IMR-90 (cell line): Measurements from ENCODE around the gene NR0B2. TPM values are rescaled to one million over a fixed set of nuclear protein-coding genes. Genes with fewer than 3 reads are reported as not detected.

Experiments used
- ATAC-seq: fragments of 200-7000 bp; cut with Tn5 transposase; 2 replicates; pipeline ENCODE4 v1.9.1; 2020; ENCODE audit warnings: low read depth, mild to moderate bottlenecking, moderate library complexity
- BruUV-seq: library from RNA; stranded (reverse); fragments of 400-500 nt; replicated peaks from 2 replicates; lab custom pipeline; 2021; lab: Mats Ljungman, UMichigan
- CTCF ChIA-PET: fragments of 300-600 bp; formaldehyde crosslinking; extraction: SDS; loops from one replicate; lab custom pipeline; 2021; ENCODE audit warnings: antibody characterized with exemption; lab: Yijun Ruan, JAX
- POLR2A ChIA-PET: fragments of 300-600 bp; sonication (Branson Sonifier 250); formaldehyde crosslinking; loops from one replicate; lab custom pipeline; 2022; ENCODE audit warnings: antibody characterized with exemption; ENCODE audit not compliant: unreplicated experiment; lab: Charles Lee
- DNase-seq: peaks from one replicate; pipeline ENCODE4 v3.0.0; 2013
- H2AFZ ChIP-seq: replicated peaks from 2 replicates; pipeline ENCODE3; 2013; ENCODE audit warnings: low read length, mild to moderate bottlenecking; ENCODE audit not compliant: poor library complexity
- H2AK5ac ChIP-seq: 2 replicates; pipeline ENCODE4 v1.6.1; 2013; ENCODE audit warnings: low read depth, low read length, inconsistent platforms
- H2AK9ac ChIP-seq: replicated peaks from 2 replicates; pipeline ENCODE3; 2013; ENCODE audit warnings: mild to moderate bottlenecking, low read depth, low read length, moderate library complexity; ENCODE audit not compliant: poor library complexity
- H2BK120ac ChIP-seq: 2 replicates; pipeline ENCODE4 v1.6.1; 2013; ENCODE audit warnings: low read depth, low read length, inconsistent platforms
- H2BK15ac ChIP-seq: 3 replicates; pipeline ENCODE4 v1.6.1; 2013; ENCODE audit warnings: low read depth, low read length, inconsistent platforms
- H2BK20ac ChIP-seq: 2 replicates; pipeline ENCODE4 v1.6.1; 2013; ENCODE audit warnings: low read depth, mild to moderate bottlenecking, inconsistent platforms, low read length, moderate library complexity
- H2BK5ac ChIP-seq: 2 replicates; pipeline ENCODE4 v1.6.1; 2013; ENCODE audit warnings: mild to moderate bottlenecking, low read depth, low read length, inconsistent platforms; ENCODE audit not compliant: poor library complexity, severe bottlenecking
- H3K14ac ChIP-seq: replicated peaks from 2 replicates; pipeline ENCODE4 v1.6.1; 2013; ENCODE audit warnings: low read depth, low read length, inconsistent platforms
- H3K18ac ChIP-seq: 2 replicates; pipeline ENCODE4 v1.6.1; 2013; ENCODE audit warnings: low read depth, low read length, control low read depth
- H3K23ac ChIP-seq: 2 replicates; pipeline ENCODE4 v1.6.1; 2013; ENCODE audit warnings: low read depth, low read length, inconsistent platforms
- H3K27ac ChIP-seq: 2 replicates; pipeline ENCODE4 v1.5.1; 2013; ENCODE audit warnings: mild to moderate bottlenecking, control low read depth, low read length; ENCODE audit not compliant: insufficient read depth
- H3K27me3 ChIP-seq: 2 replicates; pipeline ENCODE4 v1.6.1; 2013; ENCODE audit warnings: low read length; ENCODE audit not compliant: control insufficient read depth, insufficient read depth
- H3K36me3 ChIP-seq: 2 replicates; pipeline ENCODE4 v1.6.1; 2013; ENCODE audit warnings: low read length, mixed read lengths; ENCODE audit not compliant: control insufficient read depth, insufficient read depth
- H3K4ac ChIP-seq: 2 replicates; pipeline ENCODE4 v1.6.1; 2013; ENCODE audit warnings: low read depth, low read length, inconsistent platforms
- H3K4me1 ChIP-seq: 2 replicates; pipeline ENCODE4 v1.6.1; 2013; ENCODE audit warnings: low read length, mixed read lengths; ENCODE audit not compliant: control insufficient read depth, insufficient read depth
- H3K4me2 ChIP-seq: 2 replicates; pipeline ENCODE4 v1.6.1; 2013; ENCODE audit warnings: low read depth, mild to moderate bottlenecking, control low read depth, low read length, moderate library complexity
- H3K4me3 ChIP-seq: 2 replicates; pipeline ENCODE4 v1.5.1; 2013; ENCODE audit warnings: low read depth, mild to moderate bottlenecking, control low read depth, low read length, moderate library complexity; ENCODE audit not compliant: insufficient read depth
- H3K56ac ChIP-seq: 2 replicates; pipeline ENCODE4 v1.6.1; 2013; ENCODE audit warnings: low read length, inconsistent platforms; ENCODE audit not compliant: insufficient read depth; ENCODE audit errors: extremely low read depth
- H3K79me1 ChIP-seq, 2 experiments: 2 replicates each; pipeline ENCODE4 v1.6.1; 2013; ENCODE audit warnings: low read length in 2 of 2, inconsistent platforms in 1 of 2, low read depth in 1 of 2
- H3K9ac ChIP-seq: 2 replicates; pipeline ENCODE4 v1.6.1; 2013; ENCODE audit warnings: low read depth, low read length, control low read depth
- H3K9me1 ChIP-seq: 2 replicates; pipeline ENCODE4 v1.6.1; 2013; ENCODE audit warnings: low read length, inconsistent platforms; ENCODE audit not compliant: insufficient read depth
- H3K9me3 ChIP-seq: 2 replicates; pipeline ENCODE4 v1.6.1; 2013; ENCODE audit warnings: low read length; ENCODE audit not compliant: control insufficient read depth, insufficient read depth
- H4K20me1 ChIP-seq: 2 replicates; pipeline ENCODE4 v1.6.1; 2013; ENCODE audit warnings: low read length, inconsistent platforms; ENCODE audit not compliant: insufficient read depth
- H4K5ac ChIP-seq: 2 replicates; pipeline ENCODE4 v1.6.1; 2013; ENCODE audit warnings: mild to moderate bottlenecking, low read depth, low read length, control low read depth
- H4K8ac ChIP-seq, 2 experiments: 2 replicates each; pipeline ENCODE4 v1.6.1; 2013; ENCODE audit warnings: low read depth in 2 of 2, low read length in 2 of 2, control low read depth in 1 of 2, inconsistent platforms in 1 of 2
- H4K91ac ChIP-seq: 2 replicates; pipeline ENCODE4 v1.6.1; 2013; ENCODE audit warnings: low read depth, low read length, inconsistent platforms; ENCODE audit not compliant: insufficient read depth
- BHLHE40 ChIP-seq: fragments of 150-350 bp; IDR thresholded peaks from 2 replicates; pipeline ENCODE4 v1.6.1; 2016; ENCODE audit warnings: mild to moderate bottlenecking, low read depth, low read length
- CEBPB ChIP-seq: IDR thresholded peaks from 2 replicates; pipeline ENCODE4 v1.6.1; 2012; ENCODE audit warnings: low read depth, low read length, improper control_type of control experiment
- CHD1 ChIP-seq: IDR thresholded peaks from 2 replicates; pipeline ENCODE4 v1.6.1; 2012; ENCODE audit warnings: low read depth, low read length, improper control_type of control experiment
- CTCF ChIP-seq: conservative IDR thresholded peaks from 2 replicates; pipeline ENCODE4 v1.5.1; 2012; ENCODE audit warnings: mild to moderate bottlenecking, low read depth, low read length, improper control_type of control experiment
- ELK1 ChIP-seq: fragments of 150-350 bp; IDR thresholded peaks from 2 replicates; pipeline ENCODE4 v1.6.1; 2016; ENCODE audit warnings: low read depth, mild to moderate bottlenecking, low read length, moderate library complexity, borderline replicate concordance
- FOS ChIP-seq: fragments of 150-350 bp; IDR thresholded peaks from 2 replicates; pipeline ENCODE4 v1.6.1; 2016; ENCODE audit warnings: low read depth, low read length
- MAFK ChIP-seq: IDR thresholded peaks from 2 replicates; pipeline ENCODE4 v1.6.1; 2012; ENCODE audit warnings: low read depth, low read length, improper control_type of control experiment
- MAZ ChIP-seq: IDR thresholded peaks from 2 replicates; pipeline ENCODE4 v1.6.1; 2012; ENCODE audit warnings: low read depth, mild to moderate bottlenecking, low read length, improper control_type of control experiment, moderate library complexity, borderline replicate concordance
- MXI1 ChIP-seq: IDR thresholded peaks from 2 replicates; pipeline ENCODE4 v1.6.1; 2012; ENCODE audit warnings: low read depth, mild to moderate bottlenecking, low read length, moderate library complexity, borderline replicate concordance
- NFE2L2 ChIP-seq: fragments of 150-350 bp; IDR thresholded peaks from 2 replicates; pipeline ENCODE4 v1.6.1; 2016; ENCODE audit warnings: low read depth, mild to moderate bottlenecking, low read length
- POLR2A ChIP-seq: IDR thresholded peaks from 2 replicates; pipeline ENCODE4 v1.6.1; 2012; ENCODE audit warnings: mild to moderate bottlenecking, low read depth, low read length
- RAD21 ChIP-seq: IDR thresholded peaks from 2 replicates; pipeline ENCODE4 v1.6.1; 2012; ENCODE audit warnings: low read length, improper control_type of control experiment
- RCOR1 ChIP-seq: IDR thresholded peaks from 2 replicates; pipeline ENCODE4 v1.6.1; 2012; ENCODE audit warnings: mild to moderate bottlenecking, low read length, improper control_type of control experiment; ENCODE audit not compliant: insufficient replicate concordance
- RFX5 ChIP-seq: IDR thresholded peaks from 2 replicates; pipeline ENCODE4 v1.8.0; 2012; ENCODE audit warnings: low read depth, mild to moderate bottlenecking, low read length, moderate library complexity
- SMC3 ChIP-seq: fragments of 150-350 bp; IDR thresholded peaks from 2 replicates; pipeline ENCODE4 v1.6.1; 2016; ENCODE audit warnings: low read depth, mild to moderate bottlenecking, antibody characterized with exemption, low read length, moderate library complexity
- USF2 ChIP-seq: fragments of 150-350 bp; IDR thresholded peaks from 2 replicates; pipeline ENCODE4 v1.6.1; 2017; ENCODE audit warnings: mild to moderate bottlenecking, antibody characterized with exemption, low read length, low read depth
- WGBS, 2 experiments: methylation state at CpG; one replicate each; pipeline versions ENCODE4 v1.1.5 to v1.1.7; 2013; ENCODE audit warnings: missing lambda C conversion rate in 2 of 2; ENCODE audit not compliant: insufficient read length in 1 of 2; ENCODE audit errors: extremely low coverage in 2 of 2; 5-methylcytosine and 5-hydroxymethylcytosine counted together
- dilution Hi-C: fragments of 300-500 bp; cut with HindIII; formaldehyde crosslinking; loops from one replicate; pipeline ENCODE4 v1.14.3; 2018; ENCODE audit warnings: low sequenced_read_pairs; ENCODE audit not compliant: unreplicated experiment
- in situ Hi-C: fragments of 300-500 bp; cut with MboI; formaldehyde crosslinking; loops from 3 replicates; pipeline ENCODE4 v1.14.3; 2019; ENCODE audit warnings: low sequenced_read_pairs, inconsistent platforms, mixed read lengths
- intact Hi-C: fragments of 100-400 bp; cut with micrococcal nuclease; formaldehyde crosslinking; loops from 2 replicates; pipeline ENCODE4 v1.10.0; 2022
- polyA plus RNA-seq, 3 experiments: library from polyadenylated mRNA; depleted of rRNA; stranded (reverse); fragments of >200 nt; gene quantifications; 2 replicates each; pipeline ENCODE4 v1.2.3, GENCODE V29; 2012; ENCODE audit warnings: low replicate concordance in 1 of 3
- total RNA-seq: library from RNA; depleted of rRNA; stranded (reverse); fragments of >200 nt; gene quantifications from 2 replicates; pipeline ENCODE4 v1.2.3, GENCODE V29; 2012

Gene NR0B2
- total and polyA plus RNA-seq, 2 of the 4 experiments (the other 2 are of a cell fraction), result not detected

- Histone ChIP-seq H3K4me3 (no peak overlapping the region), H2AK9ac (no peak overlapping the region), H4K91ac (no peak overlapping the region), H3K27me3 (no peaks in the 10 kb centered on the region), H4K20me1 (peaks cover 24% of the 10 kb centered on the region), H3K23ac (no peak overlapping the region), H3K56ac (no peak overlapping the region), H2BK15ac (no peak overlapping the region), H3K18ac (no peak overlapping the region), H4K8ac (no peak overlapping the region), H3K14ac (no peak overlapping the region), H3K27ac (no peak overlapping the region), H2AFZ (no peak overlapping the region), H2BK5ac (no peak overlapping the region), H2BK20ac (no peak overlapping the region), H3K9me1 (peaks cover 20% of the 10 kb centered on the region), H3K4me2 (no peak overlapping the region), H3K79me1 (peaks cover 23 to 42% of the 10 kb centered on the region in 2 experiments), H2BK120ac (no peak overlapping the region), H3K4me1 (peaks cover 6% of the 10 kb centered on the region), H3K9me3 (no peaks in the 10 kb centered on the region), H2AK5ac (peak overlapping the region; percentile 14; the same call in 1 of the 2 replicates), H4K5ac (no peak overlapping the region), H3K9ac (no peak overlapping the region), H3K4ac (no peak overlapping the region; the same call in 1 of the 2 replicates), H3K36me3 (peaks cover 17% of the 10 kb centered on the region)
- BruUV-seq, result no TSS peak
- no peak for ATAC-seq
- intact Hi-C loops (no loop called here), in situ Hi-C loops (no loop called here), dilution Hi-C loops (no loop called here)
- CTCF ChIA-PET, result no interaction called here
- whole genome bisulfite sequencing, 2 experiments, result 83% methylated on average over 1 of the region's 3 CpGs; no CpG with 5 or more reads in 1 of the 2 experiments
- POLR2A ChIA-PET, result no interaction called here
- DNase-seq, result peak; percentile 52
- TF ChIP-seq SMC3 (no peak), CHD1 (no peak), USF2 (no peak), CTCF (no peak), MAFK (no peak), NFE2L2 (no peak), MAZ (no peak), RCOR1 (no peak), RAD21 (no peak), MXI1 (no peak), FOS (no peak), BHLHE40 (no peak), CEBPB (no peak), POLR2A (no peak), RFX5 (no peak), ELK1 (no peak)
These were observed 9.9 kb upstream of the NR0B2 start for GRCh38 chr1:26923711-26924110.
